NCI-H2196 (cell line): ENCODE data around the gene PBXIP1.

ENCODE experiments used
- DNase-seq: peaks from one replicate; lab custom pipeline; 2025; ENCODE audit not compliant: unreplicated experiment; lab: John Stamatoyannopoulos, UW

Gene PBXIP1

DNA sequence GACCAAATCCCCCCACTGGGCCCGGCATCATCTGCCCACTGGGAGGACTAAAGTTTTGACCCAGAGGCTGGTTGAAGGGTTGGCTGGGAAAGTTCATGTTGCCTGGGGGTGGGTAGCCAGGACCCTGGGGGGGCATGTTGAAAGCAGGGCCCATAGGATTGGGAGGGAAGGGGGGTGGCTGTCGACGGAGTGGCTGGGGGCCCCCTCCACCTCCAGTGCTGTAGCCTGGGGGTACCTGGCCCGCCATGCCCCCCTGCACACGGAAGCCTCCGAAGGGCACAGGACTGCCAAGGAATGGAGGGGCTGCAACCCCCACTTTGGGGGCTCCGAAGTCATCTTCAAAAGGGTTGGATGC is 3.5 kb upstream of the PBXIP1 start:
- DNase-seq: no peak

DNA sequence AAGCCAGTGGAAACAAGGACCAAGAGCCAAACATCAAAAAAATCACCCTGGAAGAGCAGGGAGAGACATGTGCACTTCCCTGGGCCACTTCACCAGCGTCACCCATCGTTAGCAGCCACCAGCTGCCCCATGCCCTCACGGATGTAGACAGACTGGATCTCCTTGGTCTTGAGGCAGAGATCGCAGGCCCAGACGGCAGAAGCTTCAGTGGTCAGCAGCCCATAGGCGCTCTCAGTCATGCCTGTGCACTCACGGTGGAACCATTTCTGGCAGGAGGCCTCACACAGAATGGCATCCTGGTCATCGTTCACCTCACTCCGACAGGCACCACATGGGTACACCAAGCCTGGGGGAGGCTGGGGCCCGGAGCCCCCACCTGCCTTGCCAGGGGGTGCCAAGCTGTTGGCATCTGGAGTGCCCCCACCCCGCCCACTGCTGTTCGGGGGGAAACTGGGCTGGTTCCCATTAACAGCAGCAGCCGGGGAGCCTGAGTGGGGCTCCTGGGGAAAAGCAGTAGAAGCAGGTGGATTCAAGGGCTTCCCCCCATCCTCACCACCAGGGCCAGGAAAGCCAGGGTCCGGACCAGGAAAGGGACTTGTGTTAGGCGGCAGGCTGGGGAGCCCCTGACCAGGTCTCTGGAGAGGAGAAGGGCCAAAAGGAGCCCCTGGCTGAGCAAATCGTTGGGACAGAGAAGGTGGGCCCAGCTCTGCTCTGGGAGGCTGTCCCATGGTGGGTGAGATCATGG is 3.0 kb upstream of the PBXIP1 start:
- DNase-seq: no peak

GRCh38 chr1:154958036-154958435 is 2.1 kb upstream of the PBXIP1 start:
- DNase-seq: no peak

DNA sequence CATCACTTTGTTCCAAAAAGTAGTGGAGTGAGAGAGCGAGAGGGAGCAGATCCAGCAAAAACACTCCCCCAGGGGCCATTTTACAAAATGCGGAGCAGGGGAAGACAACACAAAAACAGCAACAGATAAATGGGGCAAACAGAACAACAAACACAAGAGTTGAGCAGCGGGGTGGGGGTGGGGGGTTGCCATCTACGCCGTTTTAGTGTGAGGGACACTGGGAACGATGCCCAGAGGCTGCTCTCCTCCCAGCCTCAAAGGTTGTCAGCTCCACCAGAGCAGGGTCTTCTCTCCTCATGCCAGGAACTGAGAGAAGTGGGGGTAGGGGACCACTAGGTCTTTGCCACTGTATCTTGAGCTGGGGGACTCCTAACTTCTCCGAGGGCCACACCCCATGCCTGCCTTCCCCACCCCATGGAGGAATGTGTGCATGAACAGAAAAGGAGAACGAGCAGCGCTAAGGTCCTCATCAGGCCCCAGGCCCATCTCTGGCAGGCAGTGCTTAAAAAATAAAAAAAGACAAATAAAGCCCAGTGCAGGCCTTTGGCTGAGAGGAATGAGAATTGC is 1.3 kb upstream of the PBXIP1 start:
- DNase-seq: no peak

- DNase-seq: no peak
Observed at GRCh38 chr1:154956544-154956941, 644 bp upstream of the PBXIP1 start.

DNA sequence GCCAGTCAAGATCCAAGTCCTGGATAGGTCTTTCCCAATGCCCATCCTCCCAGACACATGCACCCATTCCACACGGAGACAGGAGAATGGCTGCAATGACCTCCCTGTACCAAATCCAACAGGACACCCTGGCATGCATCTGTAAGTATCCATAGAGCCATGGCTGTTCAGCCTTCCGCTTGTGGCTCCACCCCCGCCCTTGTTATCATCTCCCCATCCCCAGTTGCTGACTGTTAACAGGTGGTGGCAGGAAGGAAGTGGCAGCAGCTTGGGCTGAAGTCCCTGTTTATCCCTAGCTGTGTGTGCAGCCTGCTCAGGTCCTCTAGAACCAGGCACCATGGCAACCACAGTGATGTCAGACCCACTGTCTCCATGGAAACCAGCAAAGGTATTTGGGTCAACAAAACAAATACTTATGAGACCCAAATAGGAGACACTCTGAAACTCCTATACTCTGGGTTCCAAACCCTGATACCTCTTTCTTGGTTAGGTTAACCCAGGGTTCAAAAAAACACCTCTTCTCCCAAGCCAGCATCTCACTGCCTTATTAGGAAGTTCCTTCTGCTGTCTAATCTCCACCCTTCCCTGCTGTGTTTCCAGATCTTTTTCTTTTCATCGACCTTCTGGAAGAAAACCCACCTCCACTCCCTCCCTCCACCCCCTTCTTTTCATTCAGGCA is 721 bp downstream of the PBXIP1 start:
- peak; percentile 89 for DNase-seq

DNA sequence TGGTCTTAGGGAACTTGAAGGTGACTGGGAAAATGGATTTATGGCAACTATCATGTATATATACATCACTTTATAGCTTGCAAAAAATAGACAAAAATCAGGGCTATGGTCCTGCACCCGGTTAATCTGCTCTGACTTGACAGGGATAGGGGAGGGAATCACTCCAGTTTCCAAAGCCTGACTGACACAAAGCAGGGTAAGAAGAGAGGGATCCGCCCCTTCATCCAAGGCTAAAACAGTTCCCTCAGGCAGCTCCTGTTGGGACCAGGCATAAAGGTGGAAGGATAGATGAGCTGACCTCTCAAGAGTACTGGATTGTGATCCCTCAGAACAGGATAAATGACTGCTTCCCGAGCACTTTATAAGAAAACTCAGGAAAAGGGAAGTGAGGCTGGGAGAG is 1.4 kb downstream of the PBXIP1 start:
- no peak for DNase-seq

DNA sequence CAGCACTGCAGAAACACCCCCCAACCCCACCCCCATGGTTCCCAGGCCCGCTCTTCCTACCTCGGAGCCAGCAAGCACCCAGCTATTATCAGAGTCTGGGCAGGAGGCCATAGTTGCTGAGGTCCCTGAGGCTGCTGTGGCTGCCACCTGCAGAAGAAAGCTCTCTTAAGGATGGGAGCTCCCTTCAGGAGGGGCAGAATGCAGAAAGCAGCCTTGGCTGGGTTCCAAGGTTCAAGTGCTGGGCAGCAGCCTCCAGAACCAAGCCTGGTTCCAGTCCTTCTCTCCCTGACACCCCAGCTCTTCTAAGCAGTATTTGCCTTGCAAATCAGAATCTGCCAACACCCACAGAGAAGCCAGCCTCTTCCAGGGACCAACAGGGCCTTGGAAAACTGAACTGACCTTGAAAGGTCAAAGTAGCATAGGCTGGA is 2.3 kb downstream of the PBXIP1 start:
- no peak for DNase-seq

- DNase-seq: no peak
Observed at GRCh38 chr1:154952664-154953063, 3.2 kb downstream of the PBXIP1 start.

- DNase-seq: no peak
Observed at GRCh38 chr1:154951901-154952657, 3.8 kb downstream of the PBXIP1 start.

- DNase-seq: no peak
Observed at GRCh38 chr1:154948079-154948478, 7.8 kb downstream of the PBXIP1 start.

- DNase-seq: no peak
Observed at GRCh38 chr1:154945962-154946850, 9.7 kb downstream of the PBXIP1 start.

DNA sequence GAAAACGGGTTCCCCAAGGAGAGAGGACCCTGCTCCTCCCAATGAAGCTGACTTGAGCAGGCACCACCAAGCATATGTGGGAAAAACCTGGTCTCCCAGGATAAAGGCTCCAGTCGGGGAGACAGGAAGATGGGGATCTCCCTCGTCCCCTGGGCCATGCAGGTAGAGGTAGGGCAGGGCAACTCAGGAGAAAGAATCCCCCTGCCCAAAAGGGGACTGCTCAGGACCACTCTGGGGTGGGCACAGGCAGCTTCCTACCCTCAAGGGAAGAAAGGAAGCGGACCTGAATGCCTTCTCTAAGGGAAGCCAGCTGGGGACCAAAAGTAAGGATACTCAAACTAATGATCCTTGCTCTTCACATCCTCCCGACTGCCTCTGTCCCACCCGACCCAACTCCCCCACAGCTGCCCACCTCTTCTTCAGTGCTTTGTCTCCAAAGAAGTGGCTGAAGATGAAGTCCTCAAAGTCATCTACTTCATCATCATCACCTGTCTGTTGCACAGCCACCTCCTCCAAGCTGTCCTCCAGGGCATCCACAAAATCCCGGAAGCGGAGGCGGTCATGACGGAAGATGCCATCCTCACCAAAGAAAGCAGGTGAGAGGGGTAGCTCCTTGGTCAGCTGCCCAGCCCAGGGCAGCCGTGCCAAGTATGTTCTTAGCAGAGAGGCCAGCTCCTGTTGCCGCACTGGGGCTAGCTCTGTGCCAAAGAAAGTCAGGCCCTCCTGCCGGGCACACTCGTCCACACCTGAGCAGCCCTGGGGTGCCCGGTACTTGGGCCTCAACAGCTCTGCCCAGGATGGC is 10.5 kb downstream of the PBXIP1 start:
- DNase-seq: no peak

- no peak for DNase-seq
Observed at GRCh38 chr1:154944401-154945159, 11.3 kb downstream of the PBXIP1 start.

DNA sequence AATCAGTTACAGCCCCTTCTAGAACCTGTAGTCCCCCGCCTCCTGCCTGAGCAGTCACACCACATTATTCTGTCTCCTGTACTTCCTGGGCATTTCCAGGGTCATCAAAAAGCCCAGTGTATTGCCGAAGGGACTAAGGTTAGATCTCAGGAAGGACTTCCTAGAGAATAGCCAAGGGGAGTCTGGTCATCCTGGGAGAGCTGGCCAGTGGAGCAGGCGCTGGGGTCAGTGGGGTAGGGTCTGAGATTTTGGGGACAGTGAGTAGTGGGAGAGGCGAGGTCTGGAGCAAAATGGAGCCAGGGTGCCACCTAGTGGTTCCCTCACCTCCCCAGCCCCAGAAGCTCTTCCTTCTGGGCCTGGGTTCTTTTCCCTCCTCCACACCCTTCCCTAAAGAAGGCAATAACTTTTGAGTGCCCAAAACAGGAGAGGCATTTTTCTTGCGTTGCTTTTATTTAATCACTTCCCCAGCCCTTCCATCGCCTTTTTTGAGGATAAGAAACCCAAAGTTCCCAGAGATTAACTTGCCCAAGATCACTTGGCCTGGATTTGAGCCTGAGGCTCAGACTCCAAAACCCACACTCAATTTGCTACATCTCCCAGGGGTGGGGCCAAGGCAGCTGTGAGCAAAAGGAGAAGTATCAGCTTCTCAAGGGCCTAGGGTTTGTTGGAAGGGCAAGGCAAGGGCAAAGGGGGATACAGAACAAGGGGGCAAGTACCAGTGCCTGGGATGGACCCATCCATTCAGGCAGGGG is 12.1 kb downstream of the PBXIP1 start:
- DNase-seq: peak; percentile 30

DNA sequence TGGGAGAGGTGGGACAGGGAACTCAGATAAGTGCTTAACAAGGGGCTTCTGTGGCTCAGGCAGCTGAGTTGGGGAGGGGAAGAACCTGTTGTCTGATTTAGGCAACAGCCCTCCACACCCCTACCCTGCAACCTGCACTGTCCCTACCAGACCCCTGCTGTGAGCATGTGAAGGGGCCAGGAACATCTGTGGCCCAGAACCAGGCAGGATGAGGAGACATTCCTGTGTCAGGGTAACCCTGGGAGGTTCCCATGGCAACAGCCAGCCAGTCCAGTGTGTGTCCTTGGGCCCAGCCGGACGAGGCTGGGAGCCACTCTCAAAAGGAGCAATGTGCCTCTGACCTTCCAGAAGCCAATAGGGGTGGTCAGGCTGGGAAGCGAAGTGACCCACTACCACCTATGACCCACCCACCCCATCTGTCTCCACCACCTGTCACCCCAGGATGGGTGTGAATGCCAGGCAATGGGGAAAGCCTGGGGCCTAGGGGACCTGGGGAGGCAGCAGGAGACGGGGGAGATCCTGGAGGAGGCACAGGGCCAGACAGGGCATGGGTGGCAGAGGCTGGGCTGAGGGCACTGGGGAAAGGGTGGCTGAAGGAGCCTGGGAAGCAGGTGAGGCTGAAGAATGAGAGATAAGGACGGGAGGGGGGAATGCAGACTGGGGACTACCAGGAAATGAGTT is 14.4 kb downstream of the PBXIP1 start:
- DNase-seq: peak; percentile 31

- no peak for DNase-seq
Observed at GRCh38 chr1:154940651-154941194, 15.2 kb downstream of the PBXIP1 start.

DNA sequence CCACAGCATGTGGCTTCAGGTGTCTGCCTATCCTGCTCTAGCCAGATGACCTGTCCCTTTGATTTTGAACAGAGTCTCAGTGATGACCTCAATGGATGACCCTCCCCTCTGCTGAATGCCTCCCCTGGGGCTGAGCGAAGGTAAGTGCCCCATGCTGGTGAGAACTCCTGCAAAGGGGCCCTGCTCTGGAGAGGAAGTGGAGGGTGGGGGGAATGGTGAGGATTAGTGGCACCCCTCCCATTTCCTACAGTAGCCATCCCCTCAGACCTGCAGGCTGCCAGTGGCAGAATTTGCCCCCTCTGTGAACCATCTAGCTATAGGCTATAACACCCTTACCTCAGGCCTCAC is 15.7 kb downstream of the PBXIP1 start:
- DNase-seq: no peak
